NCI-H1417 (cell line): ENCODE measurements around the gene POMT2.

Experiments used
- DNase-seq, 3 experiments: peaks; one replicate each; lab custom pipeline; 2025; lab: John Stamatoyannopoulos, UW

The POMT2 gene

GRCh38 chr14:77267937-77268699, 52.6 kb downstream of the POMT2 start:
- DNase-seq = no peak

GRCh38 chr14:77266336-77266735, 54.3 kb downstream of the POMT2 start:
- DNase-seq = no peak

- no peak for DNase-seq
Observed at GRCh38 chr14:77265561-77266335, 54.9 kb downstream of the POMT2 start.

- no peak for DNase-seq
Observed at GRCh38 chr14:77265187-77265515, 55.5 kb downstream of the POMT2 start.

GRCh38 chr14:77264466-77265186, 56.1 kb downstream of the POMT2 start:
- DNase-seq = no peak

DNA sequence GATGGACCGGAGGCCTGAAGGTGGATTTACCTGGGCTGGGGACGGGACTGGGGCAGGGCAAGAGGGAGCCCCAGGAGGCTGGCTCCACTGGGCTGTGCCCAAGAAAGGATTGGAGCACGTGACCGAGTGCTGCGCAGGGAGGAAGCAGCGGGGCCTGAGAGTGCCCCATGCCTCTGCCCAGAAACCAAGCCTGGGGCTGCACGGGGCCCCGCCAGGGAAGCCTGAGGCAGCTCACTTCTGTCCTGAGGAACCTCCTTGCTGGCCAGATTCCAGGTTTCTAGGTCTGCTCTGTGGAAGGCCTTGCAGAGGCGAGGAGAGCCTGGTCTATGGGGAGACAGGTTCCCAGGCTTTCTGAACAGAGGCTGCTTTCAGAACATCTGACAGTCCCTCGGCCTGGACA, 60.1 kb downstream of the POMT2 start:
- no peak for DNase-seq

GRCh38 chr14:77260199-77260598, 60.5 kb downstream of the POMT2 start:
- DNase-seq = no peak

DNA sequence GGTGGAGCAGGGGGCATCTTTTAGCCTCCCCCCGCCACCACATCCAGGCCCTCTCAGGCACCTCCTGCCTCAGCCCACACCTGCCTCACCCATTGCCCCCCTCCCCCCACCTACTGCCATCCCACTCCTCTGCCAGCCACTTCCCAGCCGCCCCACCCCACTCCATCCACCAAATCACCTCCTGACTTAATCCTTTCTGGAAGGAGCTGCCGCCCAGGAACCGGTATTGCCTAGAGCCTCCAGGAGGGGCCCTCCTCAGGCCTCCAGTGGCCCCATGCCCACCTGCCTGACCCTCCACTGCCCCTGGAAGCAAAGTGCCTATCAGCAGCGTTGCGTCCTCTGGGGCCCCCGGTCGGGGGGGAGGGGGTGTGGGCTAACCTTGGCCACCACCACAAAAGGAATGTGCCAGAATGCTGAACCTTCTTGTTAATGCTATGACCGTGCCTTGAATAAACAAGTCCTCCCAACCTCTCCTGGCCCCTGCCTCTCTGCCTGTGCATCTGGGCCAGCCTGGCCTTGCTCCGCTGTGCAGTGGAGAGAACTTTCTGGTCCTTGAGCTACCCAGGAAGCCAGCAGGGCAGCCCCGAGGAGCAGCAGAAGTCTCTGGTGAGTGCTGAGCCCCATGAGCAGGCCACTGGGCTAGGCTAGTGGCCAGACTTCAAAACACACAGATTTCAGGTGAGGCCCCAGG, 61.5 kb downstream of the POMT2 start:
- DNase-seq = no peak

DNA sequence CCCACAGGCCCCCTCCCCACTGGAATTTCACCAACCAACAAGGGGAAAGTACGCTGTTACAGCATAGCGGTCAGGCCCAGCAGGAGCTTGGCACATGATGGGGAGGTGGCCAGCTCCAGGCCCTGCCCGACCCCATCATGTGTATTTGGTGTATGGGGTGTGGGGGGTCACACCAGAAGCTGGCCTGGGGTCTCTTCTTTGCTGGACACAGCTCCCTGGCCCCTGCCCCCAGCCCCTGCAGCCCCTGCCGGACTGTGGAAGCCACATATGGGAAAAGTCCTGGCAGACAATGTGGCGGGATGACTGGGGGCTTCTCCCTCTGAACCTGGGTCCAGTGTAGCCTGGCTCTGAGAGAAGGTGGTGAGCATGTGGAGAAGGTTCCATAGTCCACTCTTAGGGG, 62.1 kb downstream of the POMT2 start:
- DNase-seq = no peak

DNA sequence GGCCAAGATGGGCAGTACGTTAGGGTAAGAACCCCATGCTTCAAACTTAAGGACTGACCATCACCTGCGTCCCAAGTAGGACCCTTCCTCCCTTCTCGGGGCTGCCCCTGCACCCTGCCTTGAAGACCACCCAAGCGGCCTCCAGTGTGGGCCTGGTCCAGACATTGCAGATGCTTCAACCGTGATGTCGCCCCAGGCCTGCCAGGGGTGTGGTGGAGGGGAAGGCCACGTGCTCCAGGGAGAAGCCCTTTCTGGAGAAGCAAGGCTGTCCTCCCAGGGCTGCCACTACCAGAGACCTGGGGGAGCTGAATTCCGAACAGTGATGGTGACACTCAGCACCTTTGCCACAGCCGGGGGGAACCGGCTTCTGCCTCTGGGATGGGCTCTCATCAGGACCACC, 63.0 kb downstream of the POMT2 start:
- DNase-seq = no peak

DNA sequence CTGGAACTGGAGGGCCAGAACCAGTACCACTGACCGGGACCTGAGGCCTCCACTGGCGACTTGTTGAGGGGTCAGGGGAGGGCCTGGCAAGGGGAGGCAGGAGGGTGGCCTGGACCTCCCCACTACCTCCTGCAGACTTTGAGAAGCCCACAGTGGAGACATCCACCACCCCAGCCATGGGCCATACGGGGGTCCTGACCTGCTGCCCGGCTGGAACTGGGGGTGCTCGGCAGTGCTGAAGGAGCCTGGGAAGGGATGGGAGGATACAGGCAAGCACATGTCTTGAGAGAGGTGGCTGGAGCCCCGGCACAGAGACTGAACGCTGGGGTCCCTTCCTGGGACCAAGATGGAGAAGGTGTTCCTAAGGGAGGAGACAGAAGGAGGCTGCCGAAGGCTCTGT, 64.0 kb downstream of the POMT2 start:
- no peak for DNase-seq

DNA sequence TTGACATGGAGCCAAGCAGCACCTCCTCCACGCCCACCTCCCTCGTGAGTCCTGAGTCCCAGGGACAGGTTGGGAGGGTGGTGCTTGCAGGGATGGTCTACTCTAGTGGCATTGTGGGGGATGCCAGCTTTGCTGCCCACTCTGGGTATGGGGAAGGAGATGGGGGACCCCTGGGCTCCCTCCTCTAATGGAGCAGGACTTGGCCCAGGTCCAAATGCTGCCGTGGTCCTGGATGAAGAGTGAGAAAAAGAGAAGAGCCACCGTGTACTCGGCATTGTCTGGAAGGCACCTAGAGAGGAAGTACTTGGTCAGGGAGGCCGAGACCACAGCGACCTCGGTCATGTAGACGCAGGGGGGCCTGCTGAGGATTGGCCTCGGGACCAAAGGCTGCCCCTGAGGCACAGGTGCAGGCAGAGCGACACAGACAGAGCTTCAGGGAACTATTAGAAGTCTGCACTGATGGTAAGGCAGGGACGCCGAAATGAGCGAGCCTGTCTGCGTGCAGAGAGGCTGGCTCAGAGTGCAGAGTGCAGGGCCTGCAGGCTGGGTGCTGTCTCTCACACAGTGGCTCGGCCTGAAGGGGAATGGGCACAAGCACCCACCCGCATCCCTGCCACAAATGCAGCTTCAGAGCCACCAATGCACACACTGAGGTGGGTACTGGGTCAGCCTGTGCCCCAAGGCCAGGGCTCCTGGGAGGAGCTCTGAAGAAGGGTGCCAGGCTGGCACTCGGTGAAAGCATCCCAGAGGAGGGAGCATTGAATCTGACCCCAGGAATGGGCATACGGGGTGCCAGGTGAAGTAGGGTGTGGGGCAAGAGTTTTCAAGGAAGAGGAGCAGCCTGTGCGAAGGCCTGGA, 67.1 kb downstream of the POMT2 start:
- no peak for DNase-seq

DNA sequence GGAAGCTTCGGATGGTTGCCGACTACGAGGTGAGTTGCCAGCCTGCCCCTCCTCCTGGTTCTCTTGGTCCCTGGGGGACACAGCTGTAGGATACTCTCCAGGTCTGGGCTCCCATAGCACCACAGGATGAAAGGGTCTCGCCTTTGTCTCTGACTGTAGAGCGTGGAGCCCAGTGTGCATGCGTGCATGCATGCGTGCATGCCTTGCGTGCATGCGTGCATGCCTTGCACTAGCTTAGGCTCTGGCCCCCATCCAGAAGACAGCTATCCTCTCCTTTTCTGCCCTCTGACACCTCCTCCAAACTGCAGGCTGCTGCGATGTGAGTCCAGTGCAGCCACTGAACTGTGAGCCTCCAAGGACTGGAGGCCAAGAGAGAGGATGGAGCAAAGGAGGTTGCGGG, 68.8 kb downstream of the POMT2 start:
- no peak for DNase-seq

- no peak for DNase-seq
Observed at GRCh38 chr14:77250927-77251326, 69.8 kb downstream of the POMT2 start.

DNA sequence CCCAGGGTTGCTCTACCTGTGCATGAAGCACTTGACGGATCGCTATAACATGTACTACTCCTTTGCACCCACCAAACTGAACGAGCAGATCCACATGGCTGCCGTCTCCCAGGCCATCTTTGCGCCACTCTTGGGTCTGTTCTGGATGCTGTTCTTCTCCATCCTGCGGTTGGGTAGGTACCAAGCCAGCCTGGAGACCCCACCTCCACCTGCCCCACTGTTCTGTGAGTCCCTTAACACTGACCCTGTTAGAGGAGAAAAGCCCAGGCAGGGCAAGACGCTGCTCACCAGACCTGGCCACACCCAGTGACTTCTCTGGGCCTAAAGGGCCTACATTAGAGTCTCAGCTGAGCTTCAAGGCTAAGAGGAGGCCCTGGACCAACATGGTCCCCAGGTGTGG, 71.4 kb downstream of the POMT2 start:
- no peak for DNase-seq

DNA sequence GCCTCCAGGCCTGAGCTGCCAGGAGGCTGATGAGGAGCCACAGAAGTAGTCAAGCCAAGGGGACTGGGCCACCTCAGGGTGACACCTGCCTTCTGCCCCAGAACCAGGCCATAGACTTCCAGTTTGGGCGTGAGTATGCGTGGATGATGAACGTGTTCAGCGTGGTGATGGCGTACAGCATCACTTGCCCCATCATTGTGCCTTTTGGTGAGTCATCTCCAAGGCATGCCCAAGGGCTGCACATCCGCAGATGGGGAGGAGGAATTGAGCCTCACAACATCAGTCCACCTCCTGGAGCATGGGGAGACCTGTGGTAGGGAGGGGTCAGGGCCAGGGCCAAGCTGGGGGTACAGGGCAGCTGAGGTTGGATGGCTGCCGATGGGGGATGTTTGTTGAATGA, 72.0 kb downstream of the POMT2 start:
- no peak for DNase-seq

- DNase-seq = no peak
Observed at GRCh38 chr14:77246784-77247183, 73.9 kb downstream of the POMT2 start.

GRCh38 chr14:77245820-77246219, 74.9 kb downstream of the POMT2 start:
- DNase-seq = peak in 1 of 3 experiments; percentile 15

DNA sequence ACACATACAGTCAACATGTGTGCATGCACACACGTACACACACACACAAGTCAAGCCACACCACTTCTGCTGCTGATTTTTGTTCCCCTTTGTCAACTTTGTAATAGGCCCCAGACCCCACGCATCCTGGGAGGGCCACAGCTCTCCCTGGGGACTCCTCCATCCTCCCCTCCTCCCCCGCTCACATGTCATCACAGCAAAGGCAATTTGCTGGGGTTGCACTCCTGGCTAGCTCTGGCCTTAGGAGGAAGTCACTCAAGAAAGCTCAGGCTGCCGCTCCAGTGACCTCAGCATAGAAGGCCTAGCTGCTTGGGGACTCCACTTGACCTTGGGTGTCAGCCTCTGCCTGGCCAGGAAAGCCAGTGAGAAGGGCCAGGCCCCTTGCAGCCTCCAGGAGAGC, 76.8 kb downstream of the POMT2 start:
- no peak for DNase-seq

GRCh38 chr14:77242752-77243151, 77.9 kb downstream of the POMT2 start:
- DNase-seq = no peak

DNA sequence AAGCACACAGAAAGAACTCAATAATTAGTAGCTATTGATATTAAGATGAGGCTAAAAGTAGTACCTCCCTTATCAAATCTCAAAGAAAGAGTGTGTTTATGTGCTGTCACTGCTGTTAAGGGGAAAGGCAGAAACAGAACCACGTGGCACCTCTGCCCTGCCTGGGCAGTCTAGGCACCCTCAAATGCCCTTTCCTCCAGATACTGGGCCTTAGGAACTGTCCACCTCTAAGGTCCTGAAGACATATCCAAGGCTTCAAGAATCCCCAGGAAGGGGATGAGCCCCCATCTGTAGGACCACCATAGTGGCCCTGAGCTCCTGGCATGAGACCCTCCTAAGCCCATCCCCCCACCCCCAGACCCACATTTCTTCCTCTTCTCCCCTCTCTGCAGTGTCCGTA, 78.7 kb downstream of the POMT2 start:
- no peak for DNase-seq
